Kidney capillary endothelial cell (primary cell): ENCODE results near the gene SPATA19.
"Not testable (repeated sequence)": the region's sequence is repeated elsewhere in the genome, so short reads cannot be mapped to it uniquely, and the experiment has no call there.

Experiments
- DNase-seq: peaks from one replicate; pipeline ENCODE4 v3.0.0-alpha.2; 2018; ENCODE audit warnings: low spot score

SPATA19 gene

GRCh38 chr11:133845413-133845812 is at the start of gene SPATA19:
Gene SPATA19, minus strand, starts transcription at chr11:133845513. Its CDS starts 67 bp downstream, at chr11:133845446.
- DNase-seq: no peak

DNA sequence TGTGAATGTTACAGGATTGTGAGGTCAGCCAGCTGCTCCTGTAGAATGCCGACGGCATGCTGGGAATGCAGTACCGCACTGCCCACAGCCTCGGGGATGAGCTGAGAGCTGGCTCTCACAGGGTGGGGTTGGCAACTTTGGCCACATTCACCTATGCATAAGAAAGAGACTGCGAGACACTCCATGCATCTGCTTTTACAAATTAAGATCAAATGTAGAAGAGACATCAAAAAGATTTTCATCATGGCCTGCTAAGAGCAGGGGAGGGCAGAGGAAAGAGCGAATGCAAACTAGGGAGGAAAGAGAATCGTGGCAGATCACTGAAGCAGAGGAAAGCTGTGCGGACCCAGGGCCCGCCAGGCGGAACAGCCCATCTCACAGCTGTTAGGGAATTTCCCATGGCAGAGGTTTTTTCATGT is 49.8 kb upstream of the SPATA19 start:
- DNase-seq: no peak

DNA sequence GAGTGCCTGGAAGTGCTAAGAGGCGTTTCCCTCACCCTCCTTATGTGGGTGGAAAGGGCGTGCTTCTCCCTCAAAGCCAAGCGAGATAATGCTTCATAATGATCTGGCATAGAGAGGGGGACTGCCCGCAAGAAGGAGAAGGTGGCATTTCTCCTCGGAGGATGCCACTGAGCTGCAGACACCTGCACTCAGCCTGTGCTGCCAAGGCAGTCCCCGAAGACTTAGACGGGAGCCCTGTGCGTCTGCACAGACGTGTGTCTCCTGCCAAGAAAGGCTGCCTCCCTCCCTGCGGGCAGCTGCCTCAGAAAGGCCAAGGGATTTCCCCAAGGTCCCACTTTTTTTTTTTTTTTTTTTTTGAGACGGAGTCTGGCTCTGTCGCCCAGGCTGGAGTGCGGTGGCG is 48.1 kb upstream of the SPATA19 start:
- DNase-seq: no peak

DNA sequence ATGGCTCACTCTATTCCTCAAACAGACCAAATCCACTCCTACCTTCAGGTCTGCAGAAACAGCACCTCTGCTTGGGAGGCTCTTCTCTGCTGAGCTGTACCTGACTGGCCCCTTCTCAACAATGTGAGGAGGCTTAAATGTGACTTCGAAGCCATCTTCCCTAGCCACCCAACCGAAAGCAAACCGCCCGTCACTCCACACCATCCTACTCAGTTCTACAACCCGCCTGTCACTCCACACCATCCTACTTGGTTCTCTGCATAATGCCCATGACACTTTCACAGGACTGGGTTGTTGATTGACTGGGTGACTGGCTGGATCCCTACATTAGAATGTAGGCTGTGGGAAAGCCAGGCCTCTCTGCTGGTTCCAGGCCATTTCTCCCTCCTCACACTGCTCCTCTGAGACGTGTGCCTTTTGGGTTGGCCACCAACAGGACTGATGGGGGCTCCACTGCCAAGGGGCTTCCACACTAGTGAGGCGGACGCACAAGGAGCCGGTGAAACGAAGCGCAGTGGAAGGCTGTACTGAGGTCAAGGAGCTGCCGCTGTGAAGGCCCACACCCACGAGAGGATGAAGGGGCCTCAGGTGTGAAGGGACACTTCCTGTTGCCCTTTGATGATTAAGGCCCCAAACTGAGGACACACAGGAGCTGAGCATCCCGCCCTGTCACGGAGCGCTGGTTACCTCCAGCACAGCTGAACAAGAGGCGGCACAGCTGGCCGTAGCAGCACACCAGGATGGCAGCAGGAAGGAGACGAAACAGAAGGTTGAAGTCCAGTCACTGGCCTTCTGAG is 47.5 kb upstream of the SPATA19 start:
- DNase-seq: no peak

- DNase-seq: no peak
Observed at GRCh38 chr11:133892126-133892525, 46.8 kb upstream of the SPATA19 start.

GRCh38 chr11:133889893-133890292 is 44.6 kb upstream of the SPATA19 start:
- DNase-seq: no peak

GRCh38 chr11:133889188-133889587 is 43.9 kb upstream of the SPATA19 start:
- DNase-seq: no peak

GRCh38 chr11:133887692-133888332 is 42.5 kb upstream of the SPATA19 start:
- no peak for DNase-seq

DNA sequence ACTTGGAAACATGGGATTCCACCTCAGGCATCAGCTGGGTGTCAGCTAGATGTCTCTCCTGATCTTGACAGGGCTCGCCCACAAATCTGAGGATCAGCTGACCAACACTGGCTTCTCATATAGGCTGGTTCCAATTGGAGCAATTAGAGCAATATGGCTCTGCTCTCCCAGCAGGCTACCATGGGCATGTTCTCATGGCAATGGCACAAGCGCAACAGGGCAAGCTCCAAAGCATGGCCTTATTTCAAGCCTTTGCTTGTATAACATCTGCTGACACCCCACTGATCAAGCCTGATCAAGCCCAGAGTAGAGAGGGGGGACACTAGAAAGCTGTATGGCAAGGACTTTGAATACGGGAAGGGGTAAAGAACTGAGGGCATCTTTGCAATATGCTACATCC is 40.7 kb upstream of the SPATA19 start:
- no peak for DNase-seq

DNA sequence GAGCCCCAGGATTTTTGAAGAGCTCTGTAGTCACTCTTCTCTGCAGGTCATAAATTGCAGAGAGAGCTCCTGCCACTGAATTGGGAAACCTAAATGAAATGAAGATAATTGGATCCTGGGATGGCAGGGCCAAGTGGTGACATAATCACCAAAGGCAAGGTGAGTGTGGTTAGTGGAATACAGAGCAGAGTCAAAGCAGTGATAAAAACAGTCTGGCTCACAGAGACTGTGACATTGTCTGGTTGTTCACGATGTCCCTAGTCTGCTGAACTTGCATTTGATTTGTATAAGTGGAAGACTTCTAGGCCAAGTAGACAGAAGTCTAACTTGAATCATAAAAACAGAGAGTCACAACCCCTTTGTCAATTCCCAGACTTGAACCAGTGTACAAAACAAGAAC is 26.8 kb upstream of the SPATA19 start:
- no peak for DNase-seq

DNA sequence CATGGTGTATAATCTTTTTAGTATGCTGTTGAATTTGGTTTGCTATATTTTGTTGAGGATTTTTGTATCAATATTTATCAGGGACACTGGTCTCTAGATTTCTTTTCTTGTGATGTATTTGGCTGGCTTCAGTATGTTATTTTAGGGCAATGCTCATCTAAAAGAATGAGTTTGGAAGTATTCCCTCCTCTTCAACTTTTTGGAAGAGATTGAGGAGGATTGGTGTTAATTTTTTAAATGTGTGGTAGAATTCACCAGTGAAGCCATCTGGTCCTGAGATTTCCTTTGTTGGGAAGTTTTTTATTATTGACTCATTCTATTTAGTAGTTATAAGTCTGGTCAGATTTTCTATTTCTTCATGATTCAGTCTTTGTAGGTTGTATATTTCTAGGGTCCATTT is 22.1 kb upstream of the SPATA19 start:
- no peak for DNase-seq

GRCh38 chr11:133865466-133865865 is 20.2 kb upstream of the SPATA19 start:
- DNase-seq: no peak

DNA sequence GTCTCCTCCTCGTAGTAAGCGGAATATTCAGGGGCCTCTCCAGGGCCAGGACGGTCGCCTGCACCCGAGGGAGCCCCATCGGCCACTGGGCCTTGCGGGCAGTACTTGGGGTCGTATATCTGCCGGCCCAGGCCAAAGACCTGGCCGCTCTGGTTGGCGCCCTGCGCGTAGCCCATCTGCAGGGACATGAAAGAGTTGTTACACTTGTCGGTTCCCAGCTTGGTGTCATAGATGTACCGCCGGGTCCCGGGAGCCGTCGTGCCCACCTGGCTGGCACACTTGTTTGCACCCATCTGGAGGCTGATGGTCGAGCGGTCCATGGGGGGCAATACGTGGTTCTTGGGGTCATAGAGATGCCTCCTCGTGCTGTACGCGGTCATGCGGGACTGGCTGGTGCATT is 19.4 kb upstream of the SPATA19 start:
- no peak for DNase-seq

GRCh38 chr11:133860151-133860550 is 14.8 kb upstream of the SPATA19 start:
- no peak for DNase-seq

DNA sequence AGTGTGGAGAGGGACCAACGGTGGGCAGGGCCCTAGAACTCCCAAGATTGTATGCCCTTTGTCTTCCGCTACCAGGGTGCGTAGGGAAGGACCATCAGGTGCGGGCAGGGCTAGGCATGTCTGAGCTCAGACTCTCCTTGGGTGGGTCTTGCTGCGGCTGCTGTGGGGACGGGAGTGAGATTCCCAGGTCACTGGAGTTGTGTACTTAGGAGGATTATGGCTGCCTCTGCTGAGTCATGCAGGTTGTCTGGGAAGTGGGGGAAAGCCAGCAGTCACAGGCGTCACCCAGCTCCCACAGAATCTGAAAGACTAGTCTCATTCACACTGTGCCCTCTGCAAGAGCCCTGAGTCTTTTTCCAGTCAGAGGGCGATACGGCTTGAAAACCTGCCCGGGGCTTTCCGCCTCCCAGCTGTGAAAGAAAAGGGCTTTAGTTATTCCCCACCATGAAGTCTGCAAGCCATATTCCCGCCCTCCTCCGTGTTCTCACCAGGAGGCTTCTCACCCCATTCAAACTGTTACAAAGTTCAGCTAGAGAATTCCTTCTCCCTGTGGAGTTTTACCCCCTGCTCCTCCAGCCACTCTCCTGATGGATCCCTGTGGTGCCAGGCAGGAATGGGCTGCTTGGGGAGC is 9.1 kb upstream of the SPATA19 start:
- DNase-seq: not testable (repeated sequence)

GRCh38 chr11:133844217-133844616 is 1.1 kb downstream of the SPATA19 start:
- no peak for DNase-seq

GRCh38 chr11:133843454-133843987 is 1.8 kb downstream of the SPATA19 start:
- no peak for DNase-seq

DNA sequence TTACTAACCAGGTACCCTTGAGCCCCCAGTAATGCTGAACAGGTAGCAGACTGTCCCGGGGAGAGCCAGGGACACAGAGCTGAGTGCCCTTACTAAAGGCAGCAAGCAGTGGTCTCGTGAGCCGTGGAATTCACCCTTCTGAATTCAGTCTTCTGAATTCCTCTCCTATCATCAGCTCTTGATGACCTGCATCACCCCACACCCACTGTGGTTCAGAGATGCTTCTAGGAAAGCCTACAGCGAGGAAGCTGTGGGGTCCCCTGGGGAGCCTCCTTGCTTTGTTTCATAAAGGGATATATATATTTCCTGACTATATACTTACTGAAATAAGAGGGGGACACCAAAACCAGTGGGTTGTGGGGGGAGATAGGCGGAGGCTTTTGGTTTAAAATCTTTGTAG is 2.6 kb downstream of the SPATA19 start:
- no peak for DNase-seq

- DNase-seq: no peak
Observed at GRCh38 chr11:133842053-133842452, 3.3 kb downstream of the SPATA19 start.

DNA sequence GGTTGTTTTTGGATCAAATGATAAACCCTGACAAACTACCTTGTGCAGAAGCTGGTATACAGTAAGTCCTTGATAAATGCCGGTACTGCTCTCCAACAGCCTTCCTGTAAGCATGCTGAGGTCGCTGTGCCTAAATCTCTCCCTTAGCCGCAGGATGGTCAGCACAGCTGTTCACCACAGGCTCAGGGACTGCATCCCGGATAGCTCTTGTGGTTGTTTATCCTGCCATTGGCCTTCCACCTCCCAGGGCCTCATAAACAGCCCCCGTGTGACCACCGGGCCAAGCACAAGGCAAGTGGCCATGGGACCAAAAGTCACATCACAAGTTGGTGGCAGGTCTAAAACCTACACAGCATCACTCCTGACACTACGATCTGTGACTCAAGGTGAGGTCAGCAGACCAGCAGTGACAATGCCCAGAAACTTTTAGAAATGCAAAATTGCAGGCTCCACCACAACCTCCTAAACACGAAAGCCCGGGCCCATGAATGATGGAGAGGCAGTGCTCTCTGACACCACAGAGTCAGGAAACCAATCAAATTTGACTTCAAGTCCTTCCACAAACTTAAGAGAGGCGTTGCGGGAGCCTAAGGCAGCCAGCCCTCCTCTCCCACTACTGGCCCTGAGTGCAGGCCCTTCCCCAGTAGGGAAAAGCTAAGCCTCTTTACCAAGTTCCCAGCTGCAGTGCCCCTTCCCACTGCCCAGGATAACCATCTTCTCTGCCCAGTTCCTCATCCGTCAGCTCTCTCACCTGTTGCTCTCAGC is 3.9 kb downstream of the SPATA19 start:
- DNase-seq: no peak

- no peak for DNase-seq
Observed at GRCh38 chr11:133840479-133840941, 4.8 kb downstream of the SPATA19 start.
